Caco-2 (cell line): Measurements from ENCODE around the gene CEP85L. TPM values are rescaled to one million over a fixed set of nuclear protein-coding genes. Genes with fewer than 3 reads are reported as not detected.

ENCODE experiments used
- BruUV-seq: library from RNA; stranded (reverse); fragments of 400-500 nt; replicated peaks from 2 replicates; lab custom pipeline; 2021; lab: Mats Ljungman, UMichigan
- CTCF ChIA-PET: fragments of 300-600 bp; sonication (Branson Sonifier 250); formaldehyde crosslinking; loops from one replicate; lab custom pipeline; 2022; ENCODE audit warnings: antibody characterized with exemption; lab: Charles Lee
- POLR2A ChIA-PET: fragments of 300-600 bp; sonication (Branson Sonifier 250); formaldehyde crosslinking; loops from one replicate; lab custom pipeline; 2022; ENCODE audit warnings: antibody characterized with exemption; lab: Charles Lee
- DNase-seq, 2 experiments: peaks; one replicate each; pipeline versions ENCODE4 v3.0.0 to v3.0.0-alpha.2; 2020 to 2022
- H3K27me3 ChIP-seq: replicated peaks from 2 replicates; pipeline ENCODE4 v1.6.0; 2011; ENCODE audit warnings: low read length; ENCODE audit not compliant: control insufficient read depth, insufficient read depth
- H3K36me3 ChIP-seq: 2 replicates; pipeline ENCODE4 v1.5.1; 2011; ENCODE audit warnings: low read length; ENCODE audit not compliant: control insufficient read depth, insufficient read depth
- H3K4me1 ChIP-seq: fragments of 250-450 bp; sonication (Bioruptor Pico); 2 replicates; pipeline ENCODE4 v1.5.1; 2020; ENCODE audit warnings: mild to moderate bottlenecking
- H3K4me3 ChIP-seq: 2 replicates; pipeline ENCODE4 v1.5.1; 2011; ENCODE audit warnings: low read depth, mild to moderate bottlenecking, control low read depth, low read length
- H3K9me3 ChIP-seq: fragments of 250-450 bp; sonication (Bioruptor Pico); 2 replicates; pipeline ENCODE4 v1.5.1; 2020; ENCODE audit warnings: mild to moderate bottlenecking, moderate library complexity
- H3K27ac Mint-ChIP-seq: one replicate; pipeline ENCODE4 v1.8.0; 2022; ENCODE audit warnings: mixed read lengths; ENCODE audit not compliant: unreplicated experiment
- H3K27me3 Mint-ChIP-seq: one replicate; pipeline ENCODE4 v1.8.0; 2022; ENCODE audit warnings: mixed read lengths; ENCODE audit not compliant: insufficient read depth, unreplicated experiment
- H3K36me3 Mint-ChIP-seq: one replicate; pipeline ENCODE4 v1.8.0; 2022; ENCODE audit warnings: mild to moderate bottlenecking, mixed read lengths; ENCODE audit not compliant: insufficient read depth, unreplicated experiment
- H3K4me1 Mint-ChIP-seq: one replicate; pipeline ENCODE4 v1.8.0; 2022; ENCODE audit warnings: low read depth, mixed read lengths; ENCODE audit not compliant: unreplicated experiment
- H3K4me3 Mint-ChIP-seq: one replicate; pipeline ENCODE4 v1.8.0; 2022; ENCODE audit warnings: mild to moderate bottlenecking, moderate library complexity, mixed read lengths; ENCODE audit not compliant: unreplicated experiment
- H3K9me3 Mint-ChIP-seq: one replicate; pipeline ENCODE4 v1.8.0; 2022; ENCODE audit warnings: mixed read lengths; ENCODE audit not compliant: unreplicated experiment
- CTCF ChIP-seq, 2 experiments: fragments of 200-600 bp in 1 of 2; IDR thresholded peaks; 1 replicate in 1 of 2; 2 replicates in 1 of 2; pipeline versions ENCODE4 v1.5.1 to v1.8.0; 2011 to 2022; ENCODE audit warnings: antibody characterized with exemption in 1 of 2, control low read depth in 1 of 2, inconsistent platforms in 1 of 2, low read depth in 1 of 2, low read length in 1 of 2, mild to moderate bottlenecking in 1 of 2, moderate library complexity in 1 of 2; ENCODE audit not compliant: insufficient read depth in 1 of 2, severe bottlenecking in 1 of 2, unreplicated experiment in 1 of 2
- intact Hi-C: fragments of 100-400 bp; cut with micrococcal nuclease; formaldehyde crosslinking; loops from one replicate; pipeline ENCODE4 v1.10.0; 2022; ENCODE audit not compliant: unreplicated experiment
- total RNA-seq: library from RNA; stranded (reverse); gene quantifications from 2 replicates; pipeline ENCODE4 v1.2.3, GENCODE V29; 2022

Gene CEP85L
- total RNA-seq, 1 experiment from 2014 or later: 0.29 TPM

GRCh38 chr6:118456982-118457381 is 194.4 kb downstream of the CEP85L start:
- POLR2A ChIA-PET: no interaction called here
- no peak overlapping the region for H3K27ac Mint-ChIP-seq
- H3K4me1 Mint-ChIP-seq: no peaks in the 10 kb centered on the region
- DNase-seq: no peak
- intact Hi-C loops: no loop called here
- H3K36me3 ChIP-seq: no peaks in the 10 kb centered on the region
- BruUV-seq: no TSS peak
- no peaks in the 10 kb centered on the region for H3K36me3 Mint-ChIP-seq
- no peak overlapping the region for H3K4me3 ChIP-seq
- H3K9me3 Mint-ChIP-seq: peaks cover 11% of the 10 kb centered on the region
- no peak for TF ChIP-seq CTCF (IDR thresholded peaks at IDR 0.05; ENCODE audit: insufficient read depth in 1 of 2, low read depth in 1 of 2, low read length in 1 of 2, severe bottlenecking in 1 of 2, unreplicated experiment in 1 of 2)
- H3K27me3 ChIP-seq: no peaks in the 10 kb centered on the region
- CTCF ChIA-PET: no interaction called here
- no peak overlapping the region for H3K4me3 Mint-ChIP-seq
- no peaks in the 10 kb centered on the region for H3K4me1 ChIP-seq
- no peaks in the 10 kb centered on the region for H3K27me3 Mint-ChIP-seq
- peaks cover under 1% of the 10 kb centered on the region; the same call in 1 of the 2 replicates for H3K9me3 ChIP-seq

- Mint-ChIP-seq H3K9me3 (peaks cover 33% of the 10 kb centered on the region), H3K27ac (no peak overlapping the region), H3K27me3 (no peaks in the 10 kb centered on the region), H3K4me1 (no peaks in the 10 kb centered on the region), H3K4me3 (no peak overlapping the region), H3K36me3 (no peaks in the 10 kb centered on the region)
- H3K4me1 ChIP-seq: no peaks in the 10 kb centered on the region
- intact Hi-C loops: no loop called here
- no peaks in the 10 kb centered on the region for H3K27me3 ChIP-seq
- H3K9me3 ChIP-seq: peaks cover 6% of the 10 kb centered on the region
- no peak overlapping the region for H3K4me3 ChIP-seq
- DNase-seq: no peak
- no peaks in the 10 kb centered on the region for H3K36me3 ChIP-seq
- ChIA-PET CTCF (no interaction called here), POLR2A (no interaction called here)
- BruUV-seq: no TSS peak
- TF ChIP-seq CTCF (IDR thresholded peaks at IDR 0.05; ENCODE audit: insufficient read depth in 1 of 2, low read depth in 1 of 2, low read length in 1 of 2, severe bottlenecking in 1 of 2, unreplicated experiment in 1 of 2): no peak
Observed at GRCh38 chr6:118451839-118452238, 199.6 kb downstream of the CEP85L start.

GRCh38 chr6:118444796-118445195 is 206.6 kb downstream of the CEP85L start:
- Mint-ChIP-seq H3K4me1 (no peaks in the 10 kb centered on the region), H3K36me3 (no peaks in the 10 kb centered on the region), H3K9me3 (peaks cover 9% of the 10 kb centered on the region), H3K27me3 (peaks cover 3% of the 10 kb centered on the region), H3K4me3 (no peak overlapping the region), H3K27ac (no peak overlapping the region)
- ChIA-PET CTCF (no interaction called here), POLR2A (no interaction called here)
- no peak for DNase-seq
- intact Hi-C loops: no loop called here
- no TSS peak for BruUV-seq
- no peaks in the 10 kb centered on the region for H3K4me1 ChIP-seq
- no peaks in the 10 kb centered on the region for H3K27me3 ChIP-seq
- no peak for TF ChIP-seq CTCF (IDR thresholded peaks at IDR 0.05; ENCODE audit: insufficient read depth in 1 of 2, low read depth in 1 of 2, low read length in 1 of 2, severe bottlenecking in 1 of 2, unreplicated experiment in 1 of 2)
- H3K36me3 ChIP-seq: no peaks in the 10 kb centered on the region
- H3K9me3 ChIP-seq: no peaks in the 10 kb centered on the region
- no peak overlapping the region for H3K4me3 ChIP-seq
